ENCODE results near the gene KRT82. TPM values are rescaled to one million over a fixed set of nuclear protein-coding genes. Genes with fewer than 3 reads are reported as not detected.
"Not testable (repeated sequence)": the region's sequence is repeated elsewhere in the genome, so short reads cannot be mapped to it uniquely, and the experiment has no call there.

KRT82 gene
- total RNA-seq (2014; rRNA removed; shearing (Covaris generic); ENCODE audit: low replicate concordance) = not detected in 2 replicates

GRCh38 chr12:52405922-52406385 lies at the start of gene KRT82:
TSS of gene KRT82 (minus strand) at chr12:52406335. CDS start at chr12:52406277, 58 bp downstream.
- no peak for DNase-seq (ENCODE audit: low read depth)
- in situ Hi-C loops (cut with HindIII; ENCODE audit: low pct_unique_long_range_greater_than_20kb, low sequenced_read_pairs) = no loop called here

- no peak for DNase-seq (ENCODE audit: low read depth)
- in situ Hi-C loops (cut with HindIII; ENCODE audit: low pct_unique_long_range_greater_than_20kb, low sequenced_read_pairs) = no loop called here
Measured at GRCh38 chr12:52455821-52456220, 49.7 kb upstream of the KRT82 start.

- in situ Hi-C loops (cut with HindIII; ENCODE audit: low pct_unique_long_range_greater_than_20kb, low sequenced_read_pairs) = no loop called here
- no peak for DNase-seq (ENCODE audit: low read depth)
Measured at GRCh38 chr12:52454411-52455201, 48.5 kb upstream of the KRT82 start.

GRCh38 chr12:52452101-52452500 lies 46.0 kb upstream of the KRT82 start, which contains the start of gene KRT6B:
TSS of gene KRT6B (minus strand) at chr12:52452146. CDS start at chr12:52452078, 68 bp downstream.
- DNase-seq (ENCODE audit: low read depth) = no peak
- in situ Hi-C loops (cut with HindIII; ENCODE audit: low pct_unique_long_range_greater_than_20kb, low sequenced_read_pairs) = no loop called here

- in situ Hi-C loops (cut with HindIII; ENCODE audit: low pct_unique_long_range_greater_than_20kb, low sequenced_read_pairs) = no loop called here
- DNase-seq (ENCODE audit: low read depth) = no peak
Measured at GRCh38 chr12:52448228-52448627, 42.1 kb upstream of the KRT82 start.

- DNase-seq (ENCODE audit: low read depth); in situ Hi-C loops (cut with HindIII; ENCODE audit: low pct_unique_long_range_greater_than_20kb, low sequenced_read_pairs): not testable (repeated sequence)
Measured at GRCh38 chr12:52447196-52447595, 41.1 kb upstream of the KRT82 start.

- in situ Hi-C loops (cut with HindIII; ENCODE audit: low pct_unique_long_range_greater_than_20kb, low sequenced_read_pairs) = no loop called here
- no peak for DNase-seq (ENCODE audit: low read depth)
Measured at GRCh38 chr12:52446367-52447045, 40.4 kb upstream of the KRT82 start.

GRCh38 chr12:52445876-52446275 lies 39.7 kb upstream of the KRT82 start:
- in situ Hi-C loops (cut with HindIII; ENCODE audit: low pct_unique_long_range_greater_than_20kb, low sequenced_read_pairs) = no loop called here
- DNase-seq (ENCODE audit: low read depth) = no peak

- in situ Hi-C loops (cut with HindIII; ENCODE audit: low pct_unique_long_range_greater_than_20kb, low sequenced_read_pairs) = no loop called here
Measured at GRCh38 chr12:52444647-52445595, 38.8 kb upstream of the KRT82 start.

GRCh38 chr12:52443966-52444365 lies 37.8 kb upstream of the KRT82 start:
- no peak for DNase-seq (ENCODE audit: low read depth)
- in situ Hi-C loops (cut with HindIII; ENCODE audit: low pct_unique_long_range_greater_than_20kb, low sequenced_read_pairs) = no loop called here

More at GRCh38 chr12:52444647-52445595, 38.8 kb upstream of the KRT82 start:
- no peak for DNase-seq (ENCODE audit: low read depth)

- in situ Hi-C loops (cut with HindIII; ENCODE audit: low pct_unique_long_range_greater_than_20kb, low sequenced_read_pairs) = no loop called here
- DNase-seq (ENCODE audit: low read depth) = peak; percentile 81
Measured at GRCh38 chr12:52442600-52443061, 36.5 kb upstream of the KRT82 start.

GRCh38 chr12:52441320-52441911 lies 35.3 kb upstream of the KRT82 start:
- in situ Hi-C loops (cut with HindIII; ENCODE audit: low pct_unique_long_range_greater_than_20kb, low sequenced_read_pairs) = no loop called here
- no peak for DNase-seq (ENCODE audit: low read depth)

- in situ Hi-C loops (cut with HindIII; ENCODE audit: low pct_unique_long_range_greater_than_20kb, low sequenced_read_pairs) = no loop called here
Measured at GRCh38 chr12:52440821-52441319, 34.7 kb upstream of the KRT82 start.

GRCh38 chr12:52439845-52440244 lies 33.7 kb upstream of the KRT82 start:
- no peak for DNase-seq (ENCODE audit: low read depth)
- in situ Hi-C loops (cut with HindIII; ENCODE audit: low pct_unique_long_range_greater_than_20kb, low sequenced_read_pairs) = no loop called here

More at GRCh38 chr12:52440821-52441319, 34.7 kb upstream of the KRT82 start:
- peak; percentile 26 for DNase-seq (ENCODE audit: low read depth)

GRCh38 chr12:52439420-52439819 lies 33.3 kb upstream of the KRT82 start:
- in situ Hi-C loops (cut with HindIII; ENCODE audit: low pct_unique_long_range_greater_than_20kb, low sequenced_read_pairs) = no loop called here
- DNase-seq (ENCODE audit: low read depth) = no peak

- no peak for DNase-seq (ENCODE audit: low read depth)
- in situ Hi-C loops (cut with HindIII; ENCODE audit: low pct_unique_long_range_greater_than_20kb, low sequenced_read_pairs) = no loop called here
Measured at GRCh38 chr12:52438305-52439301, 32.5 kb upstream of the KRT82 start.

Measured in Caki2 (cell line).